ENCODE data around the gene SPATA18. TPM values are rescaled to one million over a fixed set of nuclear protein-coding genes. Genes with fewer than 3 reads are reported as not detected.

The SPATA18 gene, protein sequence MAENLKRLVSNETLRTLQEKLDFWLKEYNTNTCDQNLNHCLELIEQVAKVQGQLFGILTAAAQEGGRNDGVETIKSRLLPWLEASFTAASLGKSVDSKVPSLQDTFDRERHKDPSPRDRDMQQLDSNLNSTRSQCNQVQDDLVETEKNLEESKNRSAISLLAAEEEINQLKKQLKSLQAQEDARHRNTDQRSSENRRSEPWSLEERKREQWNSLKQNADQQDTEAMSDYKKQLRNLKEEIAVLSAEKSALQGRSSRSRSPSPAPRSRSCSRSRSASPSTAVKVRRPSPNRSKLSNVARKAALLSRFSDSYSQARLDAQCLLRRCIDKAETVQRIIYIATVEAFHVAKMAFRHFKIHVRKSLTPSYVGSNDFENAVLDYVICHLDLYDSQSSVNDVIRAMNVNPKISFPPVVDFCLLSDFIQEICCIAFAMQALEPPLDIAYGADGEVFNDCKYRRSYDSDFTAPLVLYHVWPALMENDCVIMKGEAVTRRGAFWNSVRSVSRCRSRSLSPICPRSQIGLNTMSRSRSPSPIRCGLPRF
- 12.5 and 15.8 TPM in 2 replicates for total RNA-seq

DNA sequence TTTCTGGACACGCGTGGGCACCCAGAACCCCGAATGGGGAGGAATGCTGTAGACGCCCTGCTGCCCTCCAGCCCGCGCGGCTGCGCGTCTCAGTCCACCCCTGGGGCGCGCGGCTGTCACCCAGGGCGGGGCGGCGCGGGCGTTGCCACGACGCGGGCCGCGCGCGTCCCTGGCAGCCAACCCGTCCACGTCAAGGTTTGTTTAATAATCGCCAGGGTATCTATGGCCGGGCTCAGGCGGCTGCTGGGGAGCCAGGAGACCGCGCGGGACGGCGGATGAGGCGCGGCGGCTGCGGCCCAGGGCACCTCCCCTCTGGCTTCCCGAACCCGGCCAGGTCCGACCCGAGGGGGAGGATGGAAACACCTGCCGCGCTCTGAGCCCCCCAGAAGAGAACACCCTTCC lies at the start of gene SPATA18:
SPATA18 (plus strand) TSS at position 92 of the 402 bp plus-strand sequence. CDS start 401 bp downstream, outside the sequence.

DNA sequence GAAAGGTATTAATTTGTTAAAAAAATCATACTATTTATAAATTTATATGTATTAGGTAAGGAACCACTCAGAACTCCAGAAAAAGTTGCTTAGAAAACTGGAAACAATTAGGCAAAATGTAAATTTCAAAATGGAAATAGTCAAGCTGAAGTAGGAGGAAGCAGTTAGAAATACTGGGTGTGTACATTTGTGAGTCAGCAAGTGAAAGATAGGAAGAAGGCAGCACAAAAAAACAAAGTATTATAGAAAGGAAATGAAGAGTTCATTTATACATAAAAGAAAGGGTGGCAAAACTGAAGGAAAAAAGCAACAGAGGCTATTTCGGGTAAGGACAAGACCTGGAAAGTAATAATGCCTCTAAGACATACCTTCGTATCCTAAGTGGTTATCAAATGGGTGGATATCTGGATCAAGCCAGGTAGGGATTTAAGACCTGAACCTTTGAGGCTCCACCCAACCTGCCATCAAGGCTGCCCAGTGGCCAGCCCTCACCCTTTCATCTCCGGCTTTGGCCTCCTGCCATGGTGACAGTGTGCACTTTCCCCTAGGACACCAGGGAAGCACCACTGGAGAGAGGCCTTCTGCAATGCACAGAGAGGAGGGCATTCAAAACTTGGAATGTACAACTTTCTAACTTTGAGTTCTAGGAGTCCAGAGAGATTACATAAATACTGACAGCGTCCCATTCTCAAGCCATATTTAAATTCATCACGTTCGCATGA lies 31.0 kb upstream of the SPATA18 start, which contains the start of gene LRRC66:
LRRC66 (minus strand) TSS at position 428 of the 722 bp plus-strand sequence. CDS start 2,750 bp downstream, outside the sequence.

DNA sequence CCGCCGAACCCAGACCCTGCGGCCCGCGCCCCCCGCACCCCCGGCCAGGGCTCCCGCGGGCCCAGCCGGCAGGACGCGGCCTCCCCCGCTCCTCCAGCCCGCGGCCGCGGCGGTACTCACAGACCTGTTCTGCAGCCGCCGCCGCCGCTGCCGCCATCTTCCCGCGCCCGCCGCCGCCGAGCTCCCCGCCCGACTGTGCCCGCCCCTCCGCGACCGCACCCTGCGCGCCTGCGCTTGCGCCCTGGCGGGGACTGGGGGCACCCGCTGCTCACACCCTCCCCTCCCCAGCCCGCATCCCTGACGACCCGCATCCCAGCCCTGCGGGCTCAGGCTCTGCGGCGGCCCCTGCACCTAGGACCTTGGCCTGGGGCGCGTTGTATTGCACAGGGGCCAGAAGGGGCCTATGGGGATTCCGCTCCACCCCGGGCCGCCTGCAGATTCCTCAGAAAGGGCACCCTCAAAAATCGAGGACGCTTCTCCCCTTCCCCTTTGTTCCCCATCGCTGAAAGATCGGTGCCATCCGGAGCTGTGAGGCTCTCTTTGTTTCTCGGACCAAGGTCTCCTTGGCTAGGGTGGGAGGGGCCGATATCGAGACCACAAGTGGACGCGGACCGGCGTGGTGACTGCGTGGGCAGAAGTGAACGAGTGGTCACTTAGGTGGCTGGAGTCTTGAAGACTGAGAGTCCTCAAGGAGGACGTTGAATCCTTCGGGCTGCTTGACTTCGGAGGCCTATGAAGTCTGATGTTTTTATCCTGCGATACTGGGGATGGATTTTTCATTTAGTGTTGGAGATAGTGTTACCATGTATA lies 12.8 kb upstream of the SPATA18 start, which contains the start of gene SGCB:
SGCB (minus strand) TSS at position 197 of the 810 bp plus-strand sequence; CDS start at position 157, 40 bp downstream.

Other genes starting within 250 kb of the SPATA18 start
- 33.2 and 34.2 TPM in 2 replicates for gene DCUN1D4, start 208.2 kb upstream of the SPATA18 start, total RNA-seq
- under 0.01 and 0.43 TPM in 2 replicates for gene LRRC66, start 30.9 kb upstream of the SPATA18 start, total RNA-seq
- gene SGCB, start 13.0 kb upstream of the SPATA18 start, total RNA-seq, result 9.0 and 9.2 TPM in 2 replicates

All from tracheal epithelial cell (primary cell).